T-cell (primary cell): ENCODE data around the gene POLA1. TPM values are rescaled to one million over a fixed set of nuclear protein-coding genes. Genes with fewer than 3 reads are reported as not detected.
A peak's percentile ranks its signal among the peaks of the same experiment; 100 is the strongest.

Experiments used
- ATAC-seq, 4 experiments: fragments of 200-7000 bp in 3 of 4; fragments of 150-1000 bp in 1 of 4; cut with Tn5 transposase; replicated peaks in 1 of 4; 1 replicate in 3 of 4; 2 replicates in 1 of 4; pipeline ENCODE4 v1.10.0; 2021; ENCODE audit warnings: moderate library complexity in 3 of 4, mild to moderate bottlenecking in 2 of 4, moderate number of reproducible peaks in 1 of 4
- CTCF ChIA-PET, 2 donors: fragments of 300-600 bp; sonication (Branson Sonifier 250); formaldehyde crosslinking; loops; one replicate each; lab custom pipeline; 2022; ENCODE audit warnings: antibody characterized with exemption in 2 of 2; lab: Charles Lee
- POLR2A ChIA-PET, 2 donors: fragments of 300-600 bp; sonication (Branson Sonifier 250); formaldehyde crosslinking; loops; one replicate each; lab custom pipeline; 2022; ENCODE audit warnings: antibody characterized with exemption in 2 of 2; lab: Charles Lee
- DNase-seq, 35 experiments: peaks; one replicate each; pipeline versions ENCODE4 v3.0.0 to v3.0.0-alpha.2; 2013 to 2023
- H3K27ac ChIP-seq: one replicate; pipeline ENCODE4 v1.5.1; 2013; ENCODE audit warnings: low read length
- H3K27me3 ChIP-seq, 2 experiments: replicated peaks in 1 of 2; 1 replicate in 1 of 2; 2 replicates in 1 of 2; pipeline versions ENCODE4 v1.6.1 to v1.7.0; 2013; ENCODE audit warnings: low read length in 1 of 2, mixed read lengths in 1 of 2; ENCODE audit not compliant: control insufficient read depth in 2 of 2, insufficient read depth in 2 of 2; ENCODE audit errors: extremely low read depth in 1 of 2
- H3K36me3 ChIP-seq, 2 donors: 1 replicate in 1 of 2; 2 replicates in 1 of 2; pipeline versions ENCODE4 v1.6.1 to v1.7.0; 2013; ENCODE audit warnings: low read length in 1 of 2; ENCODE audit not compliant: control insufficient read depth in 2 of 2, insufficient read depth in 1 of 2; ENCODE audit errors: extremely low read depth in 1 of 2
- H3K4me1 ChIP-seq, 2 experiments: 1 replicate in 1 of 2; 2 replicates in 1 of 2; pipeline versions ENCODE4 v1.6.1 to v1.7.0; 2013; ENCODE audit warnings: low read length in 2 of 2, mixed read lengths in 1 of 2; ENCODE audit not compliant: insufficient read depth in 2 of 2, control insufficient read depth in 1 of 2; ENCODE audit errors: extremely low read depth in 1 of 2
- H3K4me3 ChIP-seq, 2 donors: 1 replicate in 1 of 2; 2 replicates in 1 of 2; pipeline versions ENCODE4 v1.5.1 to v1.7.0; 2013; ENCODE audit warnings: mild to moderate bottlenecking in 2 of 2, low read length in 1 of 2, moderate library complexity in 1 of 2; ENCODE audit not compliant: control insufficient read depth in 1 of 2; ENCODE audit errors: extremely low read depth in 1 of 2
- H3K9me3 ChIP-seq: 2 replicates; pipeline ENCODE4 v1.7.0; 2013
- H3K27ac Mint-ChIP-seq, 2 donors: one replicate each; pipeline ENCODE4 v1.8.0; 2020 to 2021; ENCODE audit warnings: mild to moderate bottlenecking in 2 of 2, mixed read lengths in 2 of 2
- H3K27me3 Mint-ChIP-seq, 2 donors: one replicate each; pipeline ENCODE4 v1.8.0; 2021 to 2022; ENCODE audit warnings: mixed read lengths in 2 of 2
- H3K36me3 Mint-ChIP-seq: one replicate; pipeline ENCODE4 v1.8.0; 2021; ENCODE audit warnings: mixed read lengths
- H3K4me1 Mint-ChIP-seq, 3 donors: one replicate each; pipeline ENCODE4 v1.8.0; 2020 to 2022; ENCODE audit warnings: mixed read lengths in 3 of 3, mild to moderate bottlenecking in 1 of 3
- H3K4me3 Mint-ChIP-seq, 3 donors: one replicate each; pipeline ENCODE4 v1.8.0; 2020 to 2022; ENCODE audit warnings: mild to moderate bottlenecking in 3 of 3, mixed read lengths in 3 of 3, moderate library complexity in 3 of 3
- H3K9me3 Mint-ChIP-seq, 3 donors: one replicate each; pipeline ENCODE4 v1.8.0; 2020 to 2022; ENCODE audit warnings: mixed read lengths in 3 of 3
- WGBS: methylation state at CpG from one replicate; pipeline ENCODE4 v1.1.5; 2013; ENCODE audit warnings: missing lambda C conversion rate; ENCODE audit not compliant: insufficient coverage; 5-methylcytosine and 5-hydroxymethylcytosine counted together
- total RNA-seq, 35 experiments: library from RNA in 6 of 35; stranded (reverse) in 6 of 35; fragments of 120-200 nt in 1 of 35; gene quantifications; one replicate each; pipeline versions ENCODE4 v1.2.1 to v1.2.4 and lab custom pipeline; 2013 to 2026

POLA1 gene
- total RNA-seq, 5 donors from 2014 or later (not counting 1 experiment from before 2014, with no cell fraction given), result 6.1 to 9.9 (median 6.7) TPM

DNA sequence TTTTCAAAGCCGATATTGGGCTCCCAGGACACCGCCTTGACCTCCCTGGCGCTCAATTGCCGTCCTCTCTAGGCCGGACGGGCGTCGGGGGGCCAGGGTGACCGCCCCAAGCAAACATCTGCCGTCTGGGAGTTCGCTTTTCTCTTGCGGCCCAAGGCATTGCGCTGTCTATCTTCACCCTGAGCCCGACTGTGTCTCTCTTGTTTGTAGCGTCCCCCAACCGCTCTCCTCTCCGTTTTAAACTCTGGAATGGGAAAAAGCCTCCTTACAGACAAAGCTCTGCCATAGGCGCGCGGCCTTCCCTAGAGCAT, 322.6 kb downstream of the POLA1 start:
- Mint-ChIP-seq H3K27me3 (peaks cover 39 to 58% of the 10 kb centered on the region in 2 donors), H3K27ac (no peak overlapping the region), H3K9me3 (no peaks in the 10 kb centered on the region), H3K4me1 (peaks cover 21 to 37% (median 32%) of the 10 kb centered on the region in 3 donors), H3K4me3 (peak overlapping the region in 1 of 3 donors; percentile 22), H3K36me3 (no peaks in the 10 kb centered on the region)
- Histone ChIP-seq H3K4me1 (peaks cover 3 to 54% of the 10 kb centered on the region in 2 experiments), H3K36me3 (no peaks in the 10 kb centered on the region), H3K27me3 (peaks cover 22 to 78% of the 10 kb centered on the region in 2 experiments), H3K27ac (no peak overlapping the region), H3K9me3 (no peaks in the 10 kb centered on the region), H3K4me3 (no peak overlapping the region)
- 35% methylated on average over 5 of the region's 20 CpGs for WGBS
- ChIA-PET POLR2A (no interaction called here), CTCF (no interaction called here)
- ATAC-seq (no peak), DNase-seq (no peak)

DNA sequence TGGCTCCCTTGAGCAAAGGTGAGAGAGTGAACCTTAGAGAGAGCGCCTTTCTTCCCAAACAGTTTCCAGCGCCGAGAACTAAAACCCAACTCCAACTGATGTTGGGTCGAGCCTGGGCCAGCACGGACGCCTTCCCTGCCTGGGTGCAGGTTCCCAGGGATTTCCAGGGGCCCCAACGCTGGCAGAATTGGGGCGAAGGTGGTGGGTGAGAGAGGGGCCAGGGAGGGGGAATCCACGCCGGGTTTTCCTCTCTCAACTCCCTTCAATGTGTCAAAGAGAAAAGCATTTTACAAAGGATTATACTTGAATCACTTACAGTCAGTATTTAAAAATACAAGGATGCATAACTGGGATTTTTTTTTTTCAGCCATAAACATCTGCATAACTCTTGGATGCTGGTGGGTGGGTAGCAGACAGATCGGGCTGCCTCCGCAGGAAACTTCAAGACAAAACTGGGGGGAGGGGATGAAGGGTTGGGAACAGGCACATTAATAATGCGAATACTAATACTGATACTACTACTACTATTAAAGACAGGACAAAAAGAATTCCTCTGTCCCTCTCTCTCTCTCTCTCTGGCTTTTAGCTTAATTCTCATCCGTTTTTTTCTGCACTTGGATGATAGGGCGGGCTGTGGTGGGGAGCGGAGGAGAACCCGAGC, 323.4 kb downstream of the POLA1 start:
- peaks cover 28 to 44% (median 38%) of the 10 kb centered on the region in 3 donors for H3K4me1 Mint-ChIP-seq
- DNase-seq, result no peak
- H3K9me3 Mint-ChIP-seq, result peaks cover 0 to 5% (median 0%) of the 10 kb centered on the region in 3 donors
- H3K4me1 ChIP-seq, result peaks cover 3 to 53% of the 10 kb centered on the region in 2 experiments
- POLR2A ChIA-PET, result no interaction called here
- H3K36me3 ChIP-seq, result no peaks in the 10 kb centered on the region
- H3K27me3 Mint-ChIP-seq, result peaks cover 47 to 63% of the 10 kb centered on the region in 2 donors
- no peak for ATAC-seq
- no peak overlapping the region for H3K4me3 ChIP-seq
- CTCF ChIA-PET, result no interaction called here
- no peak overlapping the region for H3K4me3 Mint-ChIP-seq
- no peaks in the 10 kb centered on the region for H3K36me3 Mint-ChIP-seq
- no peak overlapping the region for H3K27ac Mint-ChIP-seq
- H3K27me3 ChIP-seq, result peaks cover 23 to 76% of the 10 kb centered on the region in 2 experiments
- no peaks in the 10 kb centered on the region for H3K9me3 ChIP-seq
- H3K27ac ChIP-seq, result no peak overlapping the region
- no CpG with 5 or more reads among the region's 17 CpGs for WGBS

DNA sequence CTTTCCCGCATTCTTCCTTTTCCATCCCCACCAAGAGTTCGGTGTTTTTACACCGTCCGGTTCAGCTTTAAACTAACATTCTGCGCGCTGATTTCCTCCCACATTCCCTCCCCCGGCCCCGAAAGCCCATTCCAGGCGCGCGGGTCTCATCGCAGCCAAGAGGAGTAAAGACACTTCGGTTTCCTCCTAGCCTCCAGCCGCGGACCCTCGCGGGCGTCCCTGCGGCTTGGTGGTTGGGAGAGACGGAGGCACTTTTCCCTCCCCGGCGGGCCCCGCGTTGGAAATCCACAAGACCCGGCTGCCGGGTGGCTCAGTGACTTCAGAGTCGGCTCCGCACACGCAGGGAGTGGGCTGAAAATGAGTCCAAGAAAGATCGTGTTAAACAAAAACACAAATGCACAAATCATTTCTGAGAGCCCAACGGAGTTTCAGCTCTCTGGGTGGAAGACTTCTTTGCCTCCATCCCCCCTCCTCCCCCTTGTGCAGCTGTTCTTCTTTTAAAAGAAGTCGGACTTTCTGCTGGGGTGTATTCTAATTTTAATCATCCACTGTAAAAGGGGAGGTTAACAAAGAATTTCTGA, 324.0 kb downstream of the POLA1 start:
- POLR2A ChIA-PET, result no interaction called here
- Mint-ChIP-seq H3K4me1 (peaks cover 30 to 47% (median 38%) of the 10 kb centered on the region in 3 donors), H3K9me3 (peaks cover 0 to 5% (median 0%) of the 10 kb centered on the region in 3 donors), H3K4me3 (peak overlapping the region in 2 of 3 donors; percentile 3 to 25), H3K36me3 (no peaks in the 10 kb centered on the region), H3K27ac (no peak overlapping the region), H3K27me3 (peaks cover 51 to 64% of the 10 kb centered on the region in 2 donors)
- no peak overlapping the region for H3K27ac ChIP-seq
- CTCF ChIA-PET, result no interaction called here
- no peak for DNase-seq
- no peaks in the 10 kb centered on the region for H3K9me3 ChIP-seq
- no peak for ATAC-seq
- H3K4me3 ChIP-seq, result peak overlapping the region in 1 of 2 donors; percentile 17
- H3K36me3 ChIP-seq, result no peaks in the 10 kb centered on the region
- peaks cover 3 to 52% of the 10 kb centered on the region in 2 experiments for H3K4me1 ChIP-seq
- WGBS, result 14% methylated on average over 2 of the region's 32 CpGs
- H3K27me3 ChIP-seq, result peaks cover 24 to 76% of the 10 kb centered on the region in 2 experiments

DNA sequence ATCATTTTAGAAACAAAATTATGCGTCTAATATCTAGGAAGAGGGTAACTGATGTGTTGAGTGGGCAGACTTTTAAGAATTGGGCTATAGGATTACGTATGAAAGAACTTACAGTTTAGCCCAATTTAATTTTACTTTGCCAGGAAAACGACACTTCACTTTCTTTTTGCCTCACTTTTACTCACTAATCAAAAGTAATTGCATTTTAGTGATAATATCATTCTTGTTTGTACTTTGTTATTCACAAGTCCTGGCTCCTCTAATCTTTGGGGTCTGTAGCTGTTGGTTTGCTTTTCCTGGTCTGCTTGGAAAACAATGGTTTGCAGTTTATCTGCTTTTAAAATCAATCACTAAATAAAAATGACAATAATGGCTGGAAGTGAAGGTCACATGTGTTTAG, 325.0 kb downstream of the POLA1 start:
- no peak overlapping the region for H3K27ac Mint-ChIP-seq
- H3K36me3 Mint-ChIP-seq, result no peaks in the 10 kb centered on the region
- H3K4me1 Mint-ChIP-seq, result peaks cover 30 to 50% (median 44%) of the 10 kb centered on the region in 3 donors
- H3K27me3 ChIP-seq, result peaks cover 24 to 78% of the 10 kb centered on the region in 2 experiments
- no peaks in the 10 kb centered on the region for H3K9me3 ChIP-seq
- DNase-seq (no peak), ATAC-seq (no peak)
- CTCF ChIA-PET, result no interaction called here
- H3K27me3 Mint-ChIP-seq, result peaks cover 57 to 68% of the 10 kb centered on the region in 2 donors
- H3K36me3 ChIP-seq, result no peaks in the 10 kb centered on the region
- no peak overlapping the region for H3K4me3 ChIP-seq
- H3K4me3 Mint-ChIP-seq, result no peak overlapping the region
- POLR2A ChIA-PET, result no interaction called here
- no peak overlapping the region for H3K27ac ChIP-seq
- H3K9me3 Mint-ChIP-seq, result peaks cover 0 to 5% (median 0%) of the 10 kb centered on the region in 3 donors
- WGBS, result no CpG with 5 or more reads among the region's 3 CpGs
- peaks cover 2 to 55% of the 10 kb centered on the region in 2 experiments for H3K4me1 ChIP-seq

DNA sequence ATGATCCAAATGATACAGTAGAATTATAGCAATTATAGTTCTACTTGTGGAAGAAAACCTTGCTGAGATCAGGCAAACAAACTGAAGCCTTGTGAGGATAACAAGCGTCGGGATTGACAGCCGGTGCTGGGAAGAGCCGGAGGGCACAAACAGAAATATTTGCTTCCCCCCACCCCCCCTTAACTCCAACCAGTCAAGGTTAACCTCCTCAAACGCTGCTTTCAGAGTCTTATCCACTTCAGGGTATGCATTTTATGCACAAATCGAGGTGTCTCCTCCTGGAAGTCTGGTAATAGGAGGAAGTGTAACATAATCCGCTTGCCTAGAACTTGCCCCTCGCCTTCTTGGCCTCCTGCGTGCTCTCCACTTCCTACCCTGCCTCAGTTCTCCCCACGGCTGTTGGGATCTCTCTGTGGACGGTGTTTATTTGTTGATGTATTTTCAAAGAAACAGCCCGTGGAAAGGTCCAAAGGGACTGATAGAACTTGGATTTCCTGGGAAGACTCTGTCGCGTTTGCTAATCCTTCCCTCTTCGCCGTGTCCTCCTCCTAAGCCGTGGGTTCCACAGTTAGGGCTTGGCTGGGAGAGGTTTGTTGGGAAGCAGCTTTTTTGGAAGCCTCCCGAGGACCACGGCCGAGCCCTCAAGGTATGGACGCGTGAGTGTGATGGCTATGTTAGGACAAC, 326.1 kb downstream of the POLA1 start:
- POLR2A ChIA-PET, result no interaction called here
- Mint-ChIP-seq H3K27ac (no peak overlapping the region), H3K4me3 (peak overlapping the region in 1 of 3 donors; percentile 40), H3K9me3 (peaks cover 0 to 5% (median 0%) of the 10 kb centered on the region in 3 donors), H3K36me3 (no peaks in the 10 kb centered on the region), H3K27me3 (peaks cover 59 to 71% of the 10 kb centered on the region in 2 donors), H3K4me1 (peaks cover 23 to 47% (median 41%) of the 10 kb centered on the region in 3 donors)
- no peak for ATAC-seq
- CTCF ChIA-PET, result interaction anchor here in 1 of 2 donors (0.7 kb wide), 1 partner anchor 11 kb away, joined by 3 read pairs; no protein-coding TSS in a partner anchor
- Histone ChIP-seq H3K27me3 (peaks cover 21 to 68% of the 10 kb centered on the region in 2 experiments), H3K4me3 (no peak overlapping the region), H3K4me1 (peaks cover 0 to 53% of the 10 kb centered on the region in 2 experiments), H3K9me3 (no peaks in the 10 kb centered on the region), H3K36me3 (no peaks in the 10 kb centered on the region), H3K27ac (no peak overlapping the region)
- no peak for DNase-seq
- WGBS, result 40% methylated on average over 2 of the region's 22 CpGs

DNA sequence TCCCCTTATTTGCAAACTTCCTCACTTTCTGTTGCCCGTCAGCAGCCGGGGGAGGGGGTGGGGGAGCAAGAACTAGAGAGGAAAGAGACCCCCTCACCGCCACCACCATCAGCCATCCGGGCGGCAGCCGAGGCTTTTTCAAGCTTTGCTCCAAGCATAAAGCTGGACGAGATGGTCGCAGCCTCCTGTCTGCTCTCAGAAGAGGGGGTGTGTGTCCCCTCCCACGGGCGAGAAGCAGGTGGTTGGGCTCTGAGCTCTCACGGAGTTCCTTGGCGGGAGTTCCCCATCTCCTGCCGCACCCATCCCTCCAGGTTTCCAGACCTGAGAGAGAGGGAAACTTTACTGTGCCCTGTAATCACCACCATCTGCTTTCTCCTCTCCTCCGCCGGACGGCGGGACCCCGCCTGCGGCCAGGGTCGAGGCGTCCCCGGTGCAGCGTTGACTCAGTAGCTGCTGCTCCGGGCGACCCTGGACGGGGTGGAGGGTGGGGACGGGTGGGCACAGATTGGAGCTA, 326.7 kb downstream of the POLA1 start:
- H3K4me3 Mint-ChIP-seq, result peak overlapping the region in 1 of 3 donors; percentile 40
- H3K4me1 Mint-ChIP-seq, result peaks cover 23 to 45% (median 39%) of the 10 kb centered on the region in 3 donors
- 0% methylated on average over 3 of the region's 27 CpGs for WGBS
- no peaks in the 10 kb centered on the region for H3K36me3 Mint-ChIP-seq
- H3K27ac Mint-ChIP-seq, result no peak overlapping the region
- ATAC-seq (no peak), DNase-seq (no peak)
- H3K36me3 ChIP-seq, result no peaks in the 10 kb centered on the region
- ChIA-PET POLR2A (no interaction called here), CTCF (interaction anchor here in 1 of 2 donors (0.7 kb wide), 1 partner anchor 11 kb away, joined by 3 read pairs; no protein-coding TSS in a partner anchor)
- H3K4me3 ChIP-seq, result no peak overlapping the region
- peaks cover 61 to 71% of the 10 kb centered on the region in 2 donors for H3K27me3 Mint-ChIP-seq
- H3K27me3 ChIP-seq, result peaks cover 21 to 63% of the 10 kb centered on the region in 2 experiments
- H3K27ac ChIP-seq, result no peak overlapping the region
- peaks cover 0 to 50% of the 10 kb centered on the region in 2 experiments for H3K4me1 ChIP-seq
- peaks cover 0 to 5% (median 0%) of the 10 kb centered on the region in 3 donors for H3K9me3 Mint-ChIP-seq
- H3K9me3 ChIP-seq, result no peaks in the 10 kb centered on the region
